PFSK-1 (cell line): Measurements from ENCODE around the gene FAM222B.

Experiments
- POLR2AphosphoS5 ChIP-seq: IDR thresholded peaks from 2 replicates; pipeline ENCODE4 v1.6.1; 2012; ENCODE audit warnings: low read depth, mild to moderate bottlenecking, control low read depth, low read length, moderate library complexity
- TAF1 ChIP-seq: IDR thresholded peaks from 2 replicates; pipeline ENCODE4 v1.6.1; 2012; ENCODE audit warnings: low read length, control low read depth, borderline replicate concordance; ENCODE audit not compliant: insufficient read depth
- TF ChIP-seq, protein P1 (sequence below), 2 experiments: IDR thresholded peaks; 2 replicates each; pipeline versions ENCODE4 v1.6.1 to v1.8.0; 2011 to 2012; ENCODE audit warnings: low read depth in 2 of 2, low read length in 2 of 2, control low read depth in 1 of 2, inconsistent platforms in 1 of 2, mild to moderate bottlenecking in 1 of 2, moderate library complexity in 1 of 2; ENCODE audit not compliant: insufficient read depth in 1 of 2

- TF ChIP-seq, protein P1, sequence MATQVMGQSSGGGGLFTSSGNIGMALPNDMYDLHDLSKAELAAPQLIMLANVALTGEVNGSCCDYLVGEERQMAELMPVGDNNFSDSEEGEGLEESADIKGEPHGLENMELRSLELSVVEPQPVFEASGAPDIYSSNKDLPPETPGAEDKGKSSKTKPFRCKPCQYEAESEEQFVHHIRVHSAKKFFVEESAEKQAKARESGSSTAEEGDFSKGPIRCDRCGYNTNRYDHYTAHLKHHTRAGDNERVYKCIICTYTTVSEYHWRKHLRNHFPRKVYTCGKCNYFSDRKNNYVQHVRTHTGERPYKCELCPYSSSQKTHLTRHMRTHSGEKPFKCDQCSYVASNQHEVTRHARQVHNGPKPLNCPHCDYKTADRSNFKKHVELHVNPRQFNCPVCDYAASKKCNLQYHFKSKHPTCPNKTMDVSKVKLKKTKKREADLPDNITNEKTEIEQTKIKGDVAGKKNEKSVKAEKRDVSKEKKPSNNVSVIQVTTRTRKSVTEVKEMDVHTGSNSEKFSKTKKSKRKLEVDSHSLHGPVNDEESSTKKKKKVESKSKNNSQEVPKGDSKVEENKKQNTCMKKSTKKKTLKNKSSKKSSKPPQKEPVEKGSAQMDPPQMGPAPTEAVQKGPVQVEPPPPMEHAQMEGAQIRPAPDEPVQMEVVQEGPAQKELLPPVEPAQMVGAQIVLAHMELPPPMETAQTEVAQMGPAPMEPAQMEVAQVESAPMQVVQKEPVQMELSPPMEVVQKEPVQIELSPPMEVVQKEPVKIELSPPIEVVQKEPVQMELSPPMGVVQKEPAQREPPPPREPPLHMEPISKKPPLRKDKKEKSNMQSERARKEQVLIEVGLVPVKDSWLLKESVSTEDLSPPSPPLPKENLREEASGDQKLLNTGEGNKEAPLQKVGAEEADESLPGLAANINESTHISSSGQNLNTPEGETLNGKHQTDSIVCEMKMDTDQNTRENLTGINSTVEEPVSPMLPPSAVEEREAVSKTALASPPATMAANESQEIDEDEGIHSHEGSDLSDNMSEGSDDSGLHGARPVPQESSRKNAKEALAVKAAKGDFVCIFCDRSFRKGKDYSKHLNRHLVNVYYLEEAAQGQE (IDR thresholded peaks at IDR 0.05; ENCODE audit: insufficient read depth in 1 of 2, low read depth in 2 of 2, low read length in 2 of 2), result no peak
- TF ChIP-seq POLR2AphosphoS5 (no peak), TAF1 (no peak)
Measured at GRCh38 chr17:28763804-28764266, 78.8 kb downstream of the FAM222B start.
